Rectal smooth muscle tissue (tissue), 1 donor: Measurements from ENCODE around the gene KLF2.

Source experiments
- H3K27ac ChIP-seq: one replicate; pipeline ENCODE4 v1.7.0; 2013; ENCODE audit warnings: low read depth, low read length, inconsistent platforms
- H3K27me3 ChIP-seq: one replicate; pipeline ENCODE4 v1.7.0; 2013; ENCODE audit warnings: low read length; ENCODE audit not compliant: control insufficient read depth, insufficient read depth
- H3K36me3 ChIP-seq: one replicate; pipeline ENCODE4 v1.7.0; 2013; ENCODE audit warnings: low read length; ENCODE audit not compliant: control insufficient read depth, insufficient read depth
- H3K4me1 ChIP-seq: one replicate; pipeline ENCODE4 v1.7.0; 2013; ENCODE audit warnings: low read length; ENCODE audit not compliant: control insufficient read depth, insufficient read depth
- H3K4me3 ChIP-seq: one replicate; pipeline ENCODE4 v1.7.0; 2013; ENCODE audit warnings: low read length
- H3K9ac ChIP-seq: one replicate; pipeline ENCODE4 v1.7.0; 2013; ENCODE audit warnings: low read length

The KLF2 gene

GRCh38 chr19:16330806-16331690 lies 6.4 kb downstream of the KLF2 start:
- Histone ChIP-seq H3K4me3 (no peak overlapping the region), H3K9ac (no peak overlapping the region), H3K27ac (peak overlapping the region; percentile 32), H3K27me3 (peaks cover 6% of the 10 kb centered on the region), H3K4me1 (peaks cover 3% of the 10 kb centered on the region), H3K36me3 (peaks cover 5% of the 10 kb centered on the region)

GRCh38 chr19:16333001-16333586 lies 8.5 kb downstream of the KLF2 start:
- H3K27ac ChIP-seq: no peak overlapping the region
- peaks cover under 1% of the 10 kb centered on the region for H3K4me1 ChIP-seq
- no peak overlapping the region for H3K9ac ChIP-seq
- no peaks in the 10 kb centered on the region for H3K36me3 ChIP-seq
- H3K4me3 ChIP-seq: no peak overlapping the region
- no peaks in the 10 kb centered on the region for H3K27me3 ChIP-seq

- Histone ChIP-seq H3K36me3 (no peaks in the 10 kb centered on the region), H3K27ac (no peak overlapping the region), H3K27me3 (no peaks in the 10 kb centered on the region), H3K4me1 (peaks cover 5% of the 10 kb centered on the region), H3K4me3 (no peak overlapping the region), H3K9ac (no peak overlapping the region)
Observed at GRCh38 chr19:16334411-16334810, 9.8 kb downstream of the KLF2 start.

GRCh38 chr19:16335226-16335625 lies 10.6 kb downstream of the KLF2 start:
- Histone ChIP-seq H3K27me3 (no peaks in the 10 kb centered on the region), H3K27ac (no peak overlapping the region), H3K9ac (no peak overlapping the region), H3K4me1 (peaks cover 5% of the 10 kb centered on the region), H3K4me3 (no peak overlapping the region), H3K36me3 (no peaks in the 10 kb centered on the region)

GRCh38 chr19:16336571-16336970 lies 11.9 kb downstream of the KLF2 start:
- peaks cover 5% of the 10 kb centered on the region for H3K4me1 ChIP-seq

GRCh38 chr19:16337809-16338469 lies 13.3 kb downstream of the KLF2 start:
- peaks cover 10% of the 10 kb centered on the region for H3K4me1 ChIP-seq
- H3K4me3 ChIP-seq: no peak overlapping the region
- no peak overlapping the region for H3K27ac ChIP-seq
- H3K9ac ChIP-seq: no peak overlapping the region
- H3K27me3 ChIP-seq: no peaks in the 10 kb centered on the region
- H3K36me3 ChIP-seq: no peaks in the 10 kb centered on the region

More at GRCh38 chr19:16336571-16336970, 11.9 kb downstream of the KLF2 start:
- H3K36me3 ChIP-seq: no peaks in the 10 kb centered on the region
- H3K9ac ChIP-seq: no peak overlapping the region
- no peaks in the 10 kb centered on the region for H3K27me3 ChIP-seq
- H3K4me3 ChIP-seq: no peak overlapping the region
- no peak overlapping the region for H3K27ac ChIP-seq

GRCh38 chr19:16338470-16339360 lies 14.1 kb downstream of the KLF2 start:
- Histone ChIP-seq H3K27ac (no peak overlapping the region), H3K4me3 (no peak overlapping the region), H3K27me3 (no peaks in the 10 kb centered on the region), H3K4me1 (peaks cover 10% of the 10 kb centered on the region), H3K36me3 (no peaks in the 10 kb centered on the region), H3K9ac (no peak overlapping the region)

- H3K36me3 ChIP-seq: no peaks in the 10 kb centered on the region
- H3K27ac ChIP-seq: no peak overlapping the region
- H3K4me1 ChIP-seq: peaks cover 10% of the 10 kb centered on the region
Observed at GRCh38 chr19:16339361-16339725, 14.7 kb downstream of the KLF2 start.

GRCh38 chr19:16340092-16340491 lies 15.5 kb downstream of the KLF2 start:
- H3K4me3 ChIP-seq: no peak overlapping the region
- H3K27ac ChIP-seq: no peak overlapping the region
- no peaks in the 10 kb centered on the region for H3K36me3 ChIP-seq
- H3K9ac ChIP-seq: no peak overlapping the region
- peaks cover 10% of the 10 kb centered on the region for H3K4me1 ChIP-seq
- H3K27me3 ChIP-seq: no peaks in the 10 kb centered on the region

More at GRCh38 chr19:16339361-16339725, 14.7 kb downstream of the KLF2 start:
- H3K4me3 ChIP-seq: no peak overlapping the region
- no peaks in the 10 kb centered on the region for H3K27me3 ChIP-seq
- no peak overlapping the region for H3K9ac ChIP-seq

GRCh38 chr19:16340654-16341053 lies 16.0 kb downstream of the KLF2 start:
- Histone ChIP-seq H3K9ac (no peak overlapping the region), H3K4me1 (peaks cover 10% of the 10 kb centered on the region), H3K27me3 (no peaks in the 10 kb centered on the region), H3K27ac (no peak overlapping the region), H3K4me3 (no peak overlapping the region), H3K36me3 (no peaks in the 10 kb centered on the region)

- no peak overlapping the region for H3K4me3 ChIP-seq
- peaks cover 10% of the 10 kb centered on the region for H3K4me1 ChIP-seq
- H3K27ac ChIP-seq: peak overlapping the region; percentile 80
- H3K9ac ChIP-seq: no peak overlapping the region
- no peaks in the 10 kb centered on the region for H3K36me3 ChIP-seq
- no peaks in the 10 kb centered on the region for H3K27me3 ChIP-seq
Observed at GRCh38 chr19:16342002-16342715, 17.5 kb downstream of the KLF2 start.
